ENCODE data around the gene REEP1. TPM values are rescaled to one million over a fixed set of nuclear protein-coding genes. Genes with fewer than 3 reads are reported as not detected.

Gene REEP1
- total and polyA plus RNA-seq, 2 of the 13 experiments (the other 11 are each of a cell fraction or from before 2014, with no cell fraction given), result 0.27 TPM; not detected in 1

DNA sequence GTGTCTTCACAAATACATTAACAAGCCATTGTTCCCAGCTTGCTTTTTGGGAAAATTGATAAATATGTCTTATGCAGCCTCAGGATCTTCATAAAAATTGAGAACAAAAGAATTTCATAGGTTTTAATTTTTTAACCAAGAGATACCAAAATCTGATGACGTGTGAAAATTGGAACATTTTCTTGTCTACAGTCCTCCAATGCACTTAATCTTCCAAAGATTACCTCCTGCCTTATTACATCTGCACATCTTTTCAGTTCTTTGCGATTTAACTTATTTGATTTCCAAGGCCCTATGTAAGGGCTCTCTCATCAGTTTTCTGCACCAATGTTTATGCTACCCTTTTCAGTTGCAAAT, 135.1 kb downstream of the REEP1 start:
- whole genome bisulfite sequencing (ENCODE audit: low lambda C conversion rate), result 96% methylated on average over 2 of the region's 2 CpGs
- POLR2A ChIA-PET, result interaction anchor here (0.6 kb wide), 1 partner anchor 425 kb away, joined by 3 read pairs; no protein-coding TSS in a partner anchor
- ATAC-seq (no peak), FAIRE-seq (no peak), DNase-seq (ENCODE audit: low spot score) (no peak)
- Histone ChIP-seq H2AFZ (ENCODE audit: low read length) (no peak overlapping the region), H3K27me3 (ENCODE audit: control insufficient read depth in 1 of 2, insufficient read depth in 2 of 2, low read length in 2 of 2) (no peaks in the 10 kb centered on the region; a peak in 1 of 5 replicates), H3K4me2 (ENCODE audit: low read depth, low read length) (no peak overlapping the region), H3K9me3 (ENCODE audit: low read length) (no peaks in the 10 kb centered on the region), H4K20me1 (ENCODE audit: insufficient read depth, low read length) (0 out of 2 replicates have a peak, but pooled peaks cover 5% of the 10 kb centered on the region), H3K9ac (ENCODE audit: insufficient read depth, low read depth, low read length) (no peak overlapping the region), H3K4me1 (ENCODE audit: insufficient read depth, low read length) (peaks cover 41% of the 10 kb centered on the region), H3K4me3 (replicated peaks in 1 of 3; ENCODE audit: insufficient read depth in 1 of 3, low read depth in 2 of 3, low read length in 3 of 3) (no peak overlapping the region), H3K36me3 (replicated peaks in 1 of 2; ENCODE audit: control insufficient read depth in 1 of 2, insufficient read depth in 2 of 2, low read length in 2 of 2) (peaks cover 6 to 23% of the 10 kb centered on the region in 2 experiments), H3K79me2 (ENCODE audit: insufficient read depth, low read length) (peaks cover 46% of the 10 kb centered on the region), H3K27ac (ENCODE audit: extremely low read length, insufficient read depth, low read length) (no peak overlapping the region)
- in situ Hi-C loops (cut with HindIII; ENCODE audit: extremely low pct_ligation_motif_present, low pct_unique_long_range_greater_than_20kb) (no loop called here), intact Hi-C loops (cut with micrococcal nuclease; ENCODE audit: unreplicated experiment) (no loop called here)
- TF ChIP-seq SATB2 (CRISPR knock-in tag; IDR thresholded peaks at IDR 0.05) (no peak), ZKSCAN1 (IDR thresholded peaks at IDR 0.05; ENCODE audit: low read length) (no peak), MAFK (conservative IDR thresholded peaks at IDR 0.05 in 1 of 2, IDR thresholded peaks at IDR 0.05 in 1 of 2; ENCODE audit: low read length in 2 of 2) (peak; percentile 14 to 30; a peak in 1 of 4 replicates)
- TF ChIP-seq, protein P1, sequence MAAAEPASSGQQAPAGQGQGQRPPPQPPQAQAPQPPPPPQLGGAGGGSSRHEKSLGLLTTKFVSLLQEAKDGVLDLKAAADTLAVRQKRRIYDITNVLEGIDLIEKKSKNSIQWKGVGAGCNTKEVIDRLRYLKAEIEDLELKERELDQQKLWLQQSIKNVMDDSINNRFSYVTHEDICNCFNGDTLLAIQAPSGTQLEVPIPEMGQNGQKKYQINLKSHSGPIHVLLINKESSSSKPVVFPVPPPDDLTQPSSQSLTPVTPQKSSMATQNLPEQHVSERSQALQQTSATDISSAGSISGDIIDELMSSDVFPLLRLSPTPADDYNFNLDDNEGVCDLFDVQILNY (CRISPR knock-in tag; conservative IDR thresholded peaks at IDR 0.05), result no peak
- CTCF ChIA-PET (ENCODE audit: low intra/inter-chr PET ratio, low total read pairs), result no interaction called here
- no TSS peak for BruUV-seq (replicated peaks)

DNA sequence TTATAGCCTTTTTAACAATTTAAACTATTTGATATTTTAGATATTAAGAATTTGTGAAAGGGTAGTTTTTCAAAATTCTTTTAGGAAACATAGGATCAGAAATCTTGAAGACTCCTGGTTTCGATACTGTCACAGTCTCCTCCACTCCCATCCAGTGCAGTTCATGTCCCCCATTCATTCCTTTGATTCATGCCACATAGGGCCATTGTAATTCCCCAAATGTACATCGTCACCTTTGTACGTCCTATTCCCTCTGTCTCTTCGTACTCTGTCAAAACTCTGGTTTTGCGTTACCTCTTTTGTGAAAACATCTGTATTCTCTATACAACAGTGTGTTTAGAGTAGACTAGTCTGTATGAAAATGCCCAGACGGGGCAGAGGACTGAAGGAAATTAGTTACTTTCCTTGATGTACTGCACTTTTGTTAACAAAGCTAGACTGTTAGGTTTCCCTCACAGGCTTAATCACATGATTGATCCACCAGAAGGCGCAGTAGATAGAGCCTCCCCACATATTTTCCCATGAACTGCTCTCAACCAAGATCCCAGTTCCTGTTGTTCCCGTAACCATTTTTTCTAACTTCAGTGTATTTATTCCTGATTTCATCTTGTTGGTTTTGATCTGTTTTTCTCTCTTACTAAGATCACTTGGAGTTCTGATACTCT, 135.6 kb downstream of the REEP1 start:
- H3K27me3 ChIP-seq (ENCODE audit: control insufficient read depth in 1 of 2, insufficient read depth in 2 of 2, low read length in 2 of 2), result no peaks in the 10 kb centered on the region; a peak in 1 of 5 replicates
- no peak for ATAC-seq
- H2AFZ ChIP-seq (ENCODE audit: low read length), result no peak overlapping the region
- no peak overlapping the region for H3K27ac ChIP-seq (ENCODE audit: extremely low read length, insufficient read depth, low read length)
- intact Hi-C loops (cut with micrococcal nuclease; ENCODE audit: unreplicated experiment) (no loop called here), in situ Hi-C loops (cut with HindIII; ENCODE audit: extremely low pct_ligation_motif_present, low pct_unique_long_range_greater_than_20kb) (no loop called here)
- ChIA-PET CTCF (ENCODE audit: low intra/inter-chr PET ratio, low total read pairs) (no interaction called here), POLR2A (no interaction called here)
- TF ChIP-seq BRCA1 (CRISPR knock-in tag; IDR thresholded peaks at IDR 0.05), result no peak
- TF ChIP-seq, protein P2, sequence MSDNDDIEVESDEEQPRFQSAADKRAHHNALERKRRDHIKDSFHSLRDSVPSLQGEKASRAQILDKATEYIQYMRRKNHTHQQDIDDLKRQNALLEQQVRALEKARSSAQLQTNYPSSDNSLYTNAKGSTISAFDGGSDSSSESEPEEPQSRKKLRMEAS (IDR thresholded peaks at IDR 0.05), result no peak
- TF ChIP-seq MEIS1 (CRISPR knock-in tag; IDR thresholded peaks at IDR 0.05; ENCODE audit: borderline replicate concordance), result no peak
- TF ChIP-seq KDM3A (CRISPR knock-in tag; IDR thresholded peaks at IDR 0.05; ENCODE audit: low read depth), result no peak
- TF ChIP-seq, protein P3, sequence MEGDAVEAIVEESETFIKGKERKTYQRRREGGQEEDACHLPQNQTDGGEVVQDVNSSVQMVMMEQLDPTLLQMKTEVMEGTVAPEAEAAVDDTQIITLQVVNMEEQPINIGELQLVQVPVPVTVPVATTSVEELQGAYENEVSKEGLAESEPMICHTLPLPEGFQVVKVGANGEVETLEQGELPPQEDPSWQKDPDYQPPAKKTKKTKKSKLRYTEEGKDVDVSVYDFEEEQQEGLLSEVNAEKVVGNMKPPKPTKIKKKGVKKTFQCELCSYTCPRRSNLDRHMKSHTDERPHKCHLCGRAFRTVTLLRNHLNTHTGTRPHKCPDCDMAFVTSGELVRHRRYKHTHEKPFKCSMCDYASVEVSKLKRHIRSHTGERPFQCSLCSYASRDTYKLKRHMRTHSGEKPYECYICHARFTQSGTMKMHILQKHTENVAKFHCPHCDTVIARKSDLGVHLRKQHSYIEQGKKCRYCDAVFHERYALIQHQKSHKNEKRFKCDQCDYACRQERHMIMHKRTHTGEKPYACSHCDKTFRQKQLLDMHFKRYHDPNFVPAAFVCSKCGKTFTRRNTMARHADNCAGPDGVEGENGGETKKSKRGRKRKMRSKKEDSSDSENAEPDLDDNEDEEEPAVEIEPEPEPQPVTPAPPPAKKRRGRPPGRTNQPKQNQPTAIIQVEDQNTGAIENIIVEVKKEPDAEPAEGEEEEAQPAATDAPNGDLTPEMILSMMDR (CRISPR knock-in tag; IDR thresholded peaks at IDR 0.05), result peak; percentile 19; the same call in 1 of the 2 replicates
- no peak for TF ChIP-seq HIVEP1 (CRISPR knock-in tag; IDR thresholded peaks at IDR 0.05)
- no peak for TF ChIP-seq FOXA3 (CRISPR knock-in tag; IDR thresholded peaks at IDR 0.05)
- TF ChIP-seq, protein P4, sequence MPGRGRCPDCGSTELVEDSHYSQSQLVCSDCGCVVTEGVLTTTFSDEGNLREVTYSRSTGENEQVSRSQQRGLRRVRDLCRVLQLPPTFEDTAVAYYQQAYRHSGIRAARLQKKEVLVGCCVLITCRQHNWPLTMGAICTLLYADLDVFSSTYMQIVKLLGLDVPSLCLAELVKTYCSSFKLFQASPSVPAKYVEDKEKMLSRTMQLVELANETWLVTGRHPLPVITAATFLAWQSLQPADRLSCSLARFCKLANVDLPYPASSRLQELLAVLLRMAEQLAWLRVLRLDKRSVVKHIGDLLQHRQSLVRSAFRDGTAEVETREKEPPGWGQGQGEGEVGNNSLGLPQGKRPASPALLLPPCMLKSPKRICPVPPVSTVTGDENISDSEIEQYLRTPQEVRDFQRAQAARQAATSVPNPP (CRISPR knock-in tag; IDR thresholded peaks at IDR 0.05), result no peak
- peaks cover 46% of the 10 kb centered on the region for H3K4me1 ChIP-seq (ENCODE audit: insufficient read depth, low read length)
- 93% methylated on average over 8 of the region's 8 CpGs for WGBS (ENCODE audit: low lambda C conversion rate)
- 0 out of 2 replicates have a peak, but pooled peaks cover 5% of the 10 kb centered on the region for H4K20me1 ChIP-seq (ENCODE audit: insufficient read depth, low read length)
- H3K36me3 ChIP-seq (replicated peaks in 1 of 2; ENCODE audit: control insufficient read depth in 1 of 2, insufficient read depth in 2 of 2, low read length in 2 of 2), result peaks cover 6 to 18% of the 10 kb centered on the region in 2 experiments
- no peak for DNase-seq (ENCODE audit: low spot score)
- no peaks in the 10 kb centered on the region for H3K9me3 ChIP-seq (ENCODE audit: low read length)
- peaks cover 50% of the 10 kb centered on the region for H3K79me2 ChIP-seq (ENCODE audit: insufficient read depth, low read length)
- H3K4me2 ChIP-seq (ENCODE audit: low read depth, low read length), result peak overlapping the region; percentile 39
- BruUV-seq (replicated peaks), result no TSS peak
- FAIRE-seq, result no peak
- H3K9ac ChIP-seq (ENCODE audit: insufficient read depth, low read depth, low read length), result no peak overlapping the region
- H3K4me3 ChIP-seq (replicated peaks in 1 of 3; ENCODE audit: insufficient read depth in 1 of 3, low read depth in 2 of 3, low read length in 3 of 3), result no peak overlapping the region
